Upper lobe of left lung (tissue), 6 donors: Measurements from ENCODE around the gene MOCS1. TPM values are rescaled to one million over a fixed set of nuclear protein-coding genes. Genes with fewer than 3 reads are reported as not detected.

ENCODE experiments used
- ATAC-seq, 2 donors: fragments of 200-7000 bp; cut with Tn5 transposase; one replicate each; pipeline ENCODE4 v1.9.1; 2022; ENCODE audit warnings: mild to moderate bottlenecking in 2 of 2, moderate library complexity in 2 of 2; ENCODE audit not compliant: low FRiP score in 2 of 2
- DNase-seq, 2 donors: peaks; one replicate each; pipeline ENCODE4 v3.0.0-alpha.2; 2019 to 2020
- H3K27ac ChIP-seq, 4 donors: fragments of 200-600 bp; sonication (generic); one replicate each; pipeline ENCODE4 v1.5.1; 2016 to 2019
- H3K27me3 ChIP-seq, 4 donors: fragments of 200-600 bp; sonication (generic); one replicate each; pipeline ENCODE4 v1.5.1; 2017 to 2019
- H3K36me3 ChIP-seq, 4 donors: fragments of 200-600 bp; sonication (generic); one replicate each; pipeline ENCODE4 v1.5.1; 2016 to 2019
- H3K4me1 ChIP-seq, 4 donors: fragments of 200-600 bp; sonication (generic); one replicate each; pipeline ENCODE4 v1.5.1; 2018 to 2019
- H3K4me3 ChIP-seq, 4 donors: fragments of 200-600 bp; sonication (generic); one replicate each; pipeline ENCODE4 v1.5.1; 2017 to 2019; ENCODE audit warnings: mild to moderate bottlenecking in 2 of 4, moderate library complexity in 1 of 4
- H3K9me3 ChIP-seq, 4 donors: fragments of 200-600 bp; sonication (generic); one replicate each; pipeline ENCODE4 v1.5.1; 2018 to 2019
- CTCF ChIP-seq, 6 experiments: fragments of 450-650 bp in 4 of 6; fragments of 200-600 bp in 2 of 6; sonication (generic) in 2 of 6; IDR thresholded peaks; one replicate each; pipeline ENCODE4 v1.5.1; 2016 to 2019; ENCODE audit warnings: antibody characterized with exemption in 6 of 6
- EP300 ChIP-seq, 4 donors: sonication (generic); formaldehyde crosslinking; IDR thresholded peaks; one replicate each; pipeline ENCODE4 v1.5.1; 2017; ENCODE audit warnings: antibody characterized with exemption in 4 of 4, control low read depth in 2 of 4
- POLR2A ChIP-seq, 4 donors: fragments of 450-650 bp; IDR thresholded peaks; one replicate each; pipeline ENCODE4 v1.5.1; 2016 to 2017; ENCODE audit warnings: antibody characterized with exemption in 4 of 4, mild to moderate bottlenecking in 2 of 4
- POLR2AphosphoS5 ChIP-seq, 2 donors: sonication (generic); formaldehyde crosslinking; IDR thresholded peaks; one replicate each; pipeline ENCODE4 v1.5.1; 2017; ENCODE audit warnings: antibody characterized with exemption in 2 of 2
- WGBS, 2 donors: methylation state at CpG; one replicate each; pipeline ENCODE4 v1.1.5; 2017 to 2018; 5-methylcytosine and 5-hydroxymethylcytosine counted together
- total RNA-seq, 6 donors: library from RNA; depleted of rRNA in 4 of 6; stranded (reverse); fragments of >200 nt in 4 of 6; gene quantifications; one replicate each; pipeline versions ENCODE4 v1.1.0 to v1.2.1, GENCODE V29; 2016 to 2021
- donor health status: DM: no; HTN: no; CAD: no; lungs with moderate emphysema.
- donor health status: DM: no; HTN: yes; CAD: no; lungs with severe emphysema.

The MOCS1 gene
- total RNA-seq, 6 donors from 2014 or later: 15.0 to 49.2 (median 26.3) TPM

- WGBS, 2 donors: 100% methylated on average over 4 of the region's 4 CpGs
- H3K27ac ChIP-seq: peak overlapping the region in 1 of 4 donors; percentile 22
- no peaks in the 10 kb centered on the region for H3K9me3 ChIP-seq
- ATAC-seq: no peak
- no peak for DNase-seq
- no peaks in the 10 kb centered on the region for H3K27me3 ChIP-seq
- H3K4me3 ChIP-seq: no peak overlapping the region
- no peak for TF ChIP-seq EP300 (IDR thresholded peaks at IDR 0.05)
- no peak for TF ChIP-seq CTCF (IDR thresholded peaks at IDR 0.05)
- TF ChIP-seq POLR2A (IDR thresholded peaks at IDR 0.05): no peak
- TF ChIP-seq POLR2AphosphoS5 (IDR thresholded peaks at IDR 0.05): no peak
- H3K36me3 ChIP-seq: peaks cover 5 to 75% (median 36%) of the 10 kb centered on the region in 4 donors
- H3K4me1 ChIP-seq: no peaks in the 10 kb centered on the region
These were observed 21.8 kb downstream of the MOCS1 start for GRCh38 chr6:39912446-39912845.

GRCh38 chr6:39911513-39912125 is 22.6 kb downstream of the MOCS1 start:
- TF ChIP-seq POLR2AphosphoS5 (IDR thresholded peaks at IDR 0.05) (no peak), CTCF (IDR thresholded peaks at IDR 0.05) (no peak)
- H3K4me1 ChIP-seq: no peaks in the 10 kb centered on the region
- ATAC-seq (no peak), DNase-seq (no peak)
- H3K4me3 ChIP-seq: no peak overlapping the region
- no peak overlapping the region for H3K27ac ChIP-seq
- H3K36me3 ChIP-seq: peaks cover 5 to 75% (median 40%) of the 10 kb centered on the region in 4 donors
- no peaks in the 10 kb centered on the region for H3K9me3 ChIP-seq
- 87 to 91% methylated on average over 9 to 10 of the region's 10 CpGs for WGBS, 2 donors
- no peaks in the 10 kb centered on the region for H3K27me3 ChIP-seq

- no peak for TF ChIP-seq EP300 (IDR thresholded peaks at IDR 0.05)
- TF ChIP-seq POLR2AphosphoS5 (IDR thresholded peaks at IDR 0.05): no peak
- no peak for TF ChIP-seq CTCF (IDR thresholded peaks at IDR 0.05)
- no peak for TF ChIP-seq POLR2A (IDR thresholded peaks at IDR 0.05)
- no peak for ATAC-seq
- WGBS, 2 donors: 84 to 92% methylated on average over 2 of the region's 2 CpGs
These were observed 23.5 kb downstream of the MOCS1 start for GRCh38 chr6:39910744-39911143.

GRCh38 chr6:39910164-39910563 is 24.1 kb downstream of the MOCS1 start:
- peaks cover 0 to 75% (median 41%) of the 10 kb centered on the region in 4 donors for H3K36me3 ChIP-seq

More at GRCh38 chr6:39910744-39911143, 23.5 kb downstream of the MOCS1 start:
- Histone ChIP-seq H3K27ac (no peak overlapping the region), H3K9me3 (no peaks in the 10 kb centered on the region), H3K27me3 (no peaks in the 10 kb centered on the region), H3K4me1 (no peaks in the 10 kb centered on the region), H3K4me3 (no peak overlapping the region), H3K36me3 (peaks cover 0 to 75% (median 43%) of the 10 kb centered on the region in 4 donors)
- DNase-seq: no peak

GRCh38 chr6:39909701-39910100 is 24.6 kb downstream of the MOCS1 start:
- TF ChIP-seq POLR2A (IDR thresholded peaks at IDR 0.05) (no peak), CTCF (IDR thresholded peaks at IDR 0.05) (no peak), POLR2AphosphoS5 (IDR thresholded peaks at IDR 0.05) (no peak), EP300 (IDR thresholded peaks at IDR 0.05) (no peak)
- H3K9me3 ChIP-seq: no peaks in the 10 kb centered on the region
- no peak overlapping the region for H3K4me3 ChIP-seq
- no peak for ATAC-seq
- no peak for DNase-seq
- H3K27me3 ChIP-seq: no peaks in the 10 kb centered on the region
- H3K36me3 ChIP-seq: peaks cover 0 to 71% (median 40%) of the 10 kb centered on the region in 4 donors
- no peak overlapping the region for H3K27ac ChIP-seq
- WGBS, 2 donors: 92 to 100% methylated on average over 5 of the region's 5 CpGs
- no peaks in the 10 kb centered on the region for H3K4me1 ChIP-seq

More at GRCh38 chr6:39910164-39910563, 24.1 kb downstream of the MOCS1 start:
- no peak for DNase-seq
- no peak for TF ChIP-seq POLR2AphosphoS5 (IDR thresholded peaks at IDR 0.05)
- Histone ChIP-seq H3K27me3 (no peaks in the 10 kb centered on the region), H3K27ac (no peak overlapping the region), H3K4me3 (no peak overlapping the region), H3K9me3 (no peaks in the 10 kb centered on the region), H3K4me1 (no peaks in the 10 kb centered on the region)
- ATAC-seq: no peak
